Measurements from ENCODE around the gene TECPR2.
A peak's percentile ranks its signal among the peaks of the same experiment; 100 is the strongest.

DNA sequence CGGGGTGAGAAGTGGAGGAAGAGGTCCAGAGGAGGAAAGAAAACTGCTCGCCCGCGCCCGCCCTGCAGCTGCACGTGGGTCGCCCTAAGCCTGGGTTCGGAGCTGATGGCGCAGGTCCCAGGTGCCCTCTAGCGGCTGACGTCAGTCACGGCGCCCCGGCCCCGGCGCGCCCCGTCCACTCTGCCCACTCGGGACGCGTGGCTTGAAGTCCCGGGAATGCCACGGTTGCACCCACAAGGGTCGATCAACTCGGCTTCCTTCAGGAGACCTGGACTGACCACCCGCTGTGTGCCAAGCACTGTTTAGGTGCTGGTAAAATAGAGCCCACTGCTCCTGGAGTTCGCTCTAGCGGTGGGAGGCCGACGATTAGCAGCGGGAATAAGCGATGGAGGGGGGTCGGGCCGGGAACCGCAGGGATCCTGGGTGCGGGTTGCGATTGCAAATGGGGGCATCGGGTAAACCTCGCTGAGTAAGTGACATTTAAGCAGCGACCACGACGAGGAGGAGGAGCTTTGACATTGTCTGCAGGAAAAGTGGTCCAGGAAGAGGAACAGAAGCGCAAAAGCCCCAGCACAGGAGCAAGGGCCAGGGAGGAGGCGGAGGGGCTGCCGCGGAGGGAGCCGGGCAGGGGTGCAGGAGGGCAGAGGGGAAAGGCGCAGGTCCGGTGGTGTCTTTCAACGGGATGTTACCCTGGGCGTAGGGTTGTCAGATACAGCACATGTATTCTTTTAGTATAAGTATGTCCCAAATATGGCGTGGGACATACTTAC is 48.3 kb upstream of the TECPR2 start:
- TF ChIP-seq CTCF (IDR thresholded peaks at IDR 0.05) (peak; percentile 98), EZH2phosphoT487 (IDR thresholded peaks at IDR 0.05) (no peak), EZH2 (IDR thresholded peaks at IDR 0.05) (no peak)

Data from neural progenitor cell (in vitro differentiated cells).